EH (cell line): ENCODE results near the gene FUT1.
"Not testable (repeated sequence)": the region's sequence is repeated elsewhere in the genome, so short reads cannot be mapped to it uniquely, and the experiment has no call there.

Source experiments
- DNase-seq: peaks from one replicate; pipeline ENCODE4 v3.0.0-alpha.2; 2015; ENCODE audit warnings: low read depth

Gene FUT1

DNA sequence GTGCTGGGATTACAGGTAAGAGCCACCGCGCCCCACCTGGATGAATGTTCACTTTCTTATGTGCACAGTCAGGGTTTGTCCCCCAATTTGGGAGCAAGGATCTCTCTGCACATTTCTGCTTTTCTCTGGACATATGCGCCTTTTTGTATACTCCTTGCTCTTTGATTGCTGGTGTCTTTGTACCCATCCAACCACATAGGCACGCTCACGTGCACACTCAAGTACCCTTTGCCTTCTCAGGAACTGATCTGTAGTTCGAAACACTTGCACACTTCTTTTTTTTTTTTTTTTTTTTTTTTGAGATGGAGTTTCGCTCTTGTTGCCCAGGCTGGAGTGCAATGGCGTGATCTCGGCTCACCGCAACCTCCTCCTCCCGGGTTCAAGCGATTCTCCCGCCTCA lies 34.3 kb downstream of the FUT1 start:
- DNase-seq: not testable (repeated sequence)

- DNase-seq: peak; percentile 68
Observed at GRCh38 chr19:48716562-48717291, 35.7 kb downstream of the FUT1 start.

DNA sequence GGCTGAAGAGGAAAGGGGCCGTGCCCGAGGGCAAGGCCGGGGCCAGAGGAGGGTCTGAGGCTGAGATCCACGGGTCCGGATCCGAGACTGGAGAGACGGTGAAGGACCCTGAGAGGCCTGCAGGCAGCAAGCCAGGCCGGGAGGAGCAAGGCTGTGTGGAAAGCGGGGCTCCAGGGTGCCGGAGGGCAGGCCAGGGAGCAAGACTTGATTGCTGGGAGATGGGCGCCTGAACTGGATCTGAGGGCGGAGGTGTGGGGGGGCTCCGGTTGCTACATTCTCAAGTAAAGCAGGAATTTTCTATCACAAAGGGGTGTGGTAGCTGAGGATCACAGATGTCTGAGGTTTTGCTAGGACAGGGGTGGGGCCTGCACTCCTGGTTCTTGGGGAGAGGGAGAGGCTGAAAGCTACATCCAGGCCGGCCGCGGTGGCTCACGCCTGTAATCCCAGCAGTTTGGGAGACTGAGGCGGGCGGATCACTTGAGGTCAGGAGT lies 36.7 kb downstream of the FUT1 start:
- DNase-seq: peak; percentile 53

DNA sequence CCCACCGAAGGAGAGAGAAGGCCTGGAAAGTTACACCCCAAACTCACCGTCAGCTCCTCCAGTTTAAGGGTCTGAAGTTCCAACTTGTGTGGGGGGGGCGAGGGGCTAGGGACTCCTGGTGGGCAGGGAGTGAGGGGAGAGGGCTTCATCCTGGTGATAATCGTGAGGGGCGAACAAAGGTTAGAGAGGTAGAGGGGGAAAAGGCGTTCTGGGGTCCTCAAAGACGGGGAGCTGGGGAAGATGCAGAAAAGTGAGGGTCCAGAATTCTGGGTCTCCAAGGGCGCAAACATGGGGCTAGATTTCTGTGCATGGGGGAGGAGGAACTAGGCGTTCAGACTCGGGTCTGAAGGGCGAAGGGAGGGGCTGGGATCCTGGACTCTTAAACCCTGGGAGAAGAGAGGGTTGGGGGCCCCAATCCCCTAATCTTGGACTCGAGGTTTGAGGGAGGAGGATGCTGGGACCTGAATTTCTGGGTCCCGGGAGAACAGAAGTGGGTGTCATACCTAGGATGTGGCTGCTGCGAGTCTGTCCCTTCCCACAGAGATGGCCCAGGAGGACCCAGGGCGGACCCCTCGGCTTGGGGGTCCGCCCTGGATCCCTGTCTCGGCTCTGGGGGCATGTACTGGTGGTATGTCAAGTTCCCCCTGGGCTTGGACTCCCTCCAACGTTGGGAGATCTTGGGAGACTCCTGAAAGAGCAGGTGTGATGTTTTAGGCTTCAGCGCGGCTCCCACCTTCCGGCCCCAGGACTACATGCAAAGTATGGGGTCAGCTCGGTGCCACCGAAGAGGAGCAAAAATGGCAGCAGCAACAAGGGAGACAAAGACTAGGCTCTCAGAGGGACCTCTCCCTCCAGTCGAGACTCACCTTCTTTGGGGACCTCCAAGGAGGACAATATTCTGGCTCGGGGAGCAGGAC lies 37.4 kb downstream of the FUT1 start:
- DNase-seq: no peak

DNA sequence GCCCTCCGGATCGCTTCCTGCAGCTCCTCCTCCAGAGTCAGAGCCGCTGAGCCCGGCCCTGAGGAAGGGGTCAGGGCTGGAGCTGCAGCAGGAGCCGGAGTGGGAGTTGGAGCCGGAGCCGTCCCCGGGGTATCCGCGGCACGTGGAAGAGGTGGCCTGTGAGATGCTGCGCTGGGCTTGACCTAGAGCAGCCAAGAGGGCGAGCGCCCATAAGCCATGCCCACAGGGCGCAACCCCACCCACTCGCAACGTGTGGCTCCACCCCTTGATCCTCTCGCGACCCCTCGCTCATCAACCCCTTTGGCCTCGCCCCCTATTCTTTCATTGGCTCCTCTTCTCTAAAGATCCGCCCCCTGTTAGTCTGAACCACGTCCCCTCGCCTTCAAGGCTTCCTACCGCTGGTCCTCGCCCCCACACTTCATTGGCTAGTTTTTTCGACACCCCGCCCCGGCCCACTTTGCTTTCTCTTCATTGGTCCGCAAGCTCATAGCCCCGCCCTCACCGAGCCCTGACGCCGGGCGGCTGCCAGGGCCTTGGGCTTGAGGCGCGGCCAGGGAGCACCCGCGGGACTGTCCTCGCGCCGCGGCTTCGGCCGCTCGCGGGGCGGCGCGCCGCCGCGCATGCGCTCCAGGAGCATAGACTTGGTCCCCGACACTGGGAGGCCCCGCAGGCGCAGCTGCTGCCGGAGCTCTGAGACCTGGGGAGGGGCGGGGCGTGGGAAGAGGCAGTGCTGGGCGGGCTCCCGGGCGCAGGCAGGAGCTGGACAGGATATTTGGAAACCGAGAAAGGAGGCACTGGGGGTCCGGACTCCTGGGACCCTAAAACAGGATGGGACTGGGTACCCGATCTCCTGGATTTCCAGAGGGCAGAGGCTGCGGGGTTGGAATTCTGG lies 38.3 kb downstream of the FUT1 start:
- DNase-seq: peak; percentile 100

- DNase-seq: peak; percentile 27
Observed at GRCh38 chr19:48713041-48713863, 39.2 kb downstream of the FUT1 start.

DNA sequence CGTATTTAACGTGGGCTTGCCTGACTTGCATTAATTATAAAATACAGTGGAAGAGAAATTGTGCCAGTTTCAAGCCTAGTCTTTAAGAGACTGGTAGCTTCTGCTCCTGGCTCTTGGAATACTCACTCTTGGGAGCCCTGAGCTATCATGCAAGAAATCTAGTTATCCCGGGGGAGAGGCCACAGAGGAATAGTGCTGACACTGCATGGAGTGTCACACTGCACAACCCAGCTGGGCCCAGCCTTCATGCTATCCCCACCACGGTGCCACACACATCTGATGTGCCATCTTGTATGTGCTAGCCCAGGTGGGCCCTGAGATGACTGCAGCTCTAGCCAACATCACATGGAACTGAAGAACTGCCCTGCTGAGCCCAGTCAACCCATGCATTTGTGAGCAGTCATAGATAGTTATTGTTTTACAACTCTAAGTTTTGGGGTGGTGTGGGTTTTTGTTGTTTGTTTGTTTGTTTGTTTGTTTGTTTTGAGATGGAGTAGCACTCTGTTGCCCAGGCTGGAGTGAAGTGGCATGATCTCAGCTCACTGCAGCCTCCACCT lies 41.3 kb downstream of the FUT1 start:
- no peak for DNase-seq

- no peak for DNase-seq
Observed at GRCh38 chr19:48708471-48708870, 44.0 kb downstream of the FUT1 start.

DNA sequence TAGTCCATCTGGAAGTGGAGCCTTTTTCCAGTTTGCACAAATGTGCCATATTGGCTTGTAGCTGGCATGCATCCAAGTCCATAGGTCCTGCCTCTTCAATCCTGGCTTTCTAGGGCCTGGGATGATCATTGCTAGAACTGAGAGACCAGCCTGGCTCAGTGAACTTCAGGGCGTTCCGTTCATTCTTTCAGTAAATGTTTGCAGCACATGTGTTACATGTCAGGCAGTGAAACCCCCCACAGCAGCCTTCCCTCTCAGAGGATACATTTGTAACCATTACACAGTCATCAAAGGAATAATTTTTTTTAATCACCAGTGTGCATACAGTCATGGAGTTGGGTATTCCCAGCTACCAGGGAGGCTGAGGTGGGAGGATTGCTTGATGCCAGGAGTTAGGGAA lies 47.0 kb downstream of the FUT1 start:
- DNase-seq: peak; percentile 6

- DNase-seq: no peak
Observed at GRCh38 chr19:48703316-48703715, 49.1 kb downstream of the FUT1 start.

DNA sequence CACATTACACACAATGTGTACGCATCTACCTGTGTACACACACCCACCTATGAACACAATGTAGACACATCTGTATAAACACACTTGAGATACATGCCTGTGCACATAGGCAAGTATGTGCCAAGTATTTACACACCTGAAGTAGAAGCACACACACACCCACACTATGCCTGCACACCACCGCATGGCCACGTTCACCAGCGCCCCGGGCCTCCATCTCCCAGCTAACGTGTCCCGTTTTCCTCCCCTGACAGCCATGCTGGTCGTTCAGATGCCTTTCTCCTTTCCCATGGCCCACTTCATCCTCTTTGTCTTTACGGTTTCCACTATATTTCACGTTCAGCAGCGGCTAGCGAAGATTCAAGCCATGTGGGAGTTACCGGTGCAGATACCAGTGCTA lies 49.7 kb downstream of the FUT1 start:
- DNase-seq: no peak

GRCh38 chr19:48698046-48698445 lies 54.4 kb downstream of the FUT1 start:
- DNase-seq: peak; percentile 82
